Stomach (tissue), 9 donors: ENCODE measurements around the gene ATL2. TPM values are rescaled to one million over a fixed set of nuclear protein-coding genes. Genes with fewer than 3 reads are reported as not detected.

Experiments
- DNase-seq, 2 donors: peaks; one replicate each; pipeline versions ENCODE4 v3.0.0 to v3.0.0-alpha.2; 2013 to 2019
- H3K27ac ChIP-seq, 5 donors: fragments of 200-600 bp in 4 of 5; sonication (generic) in 4 of 5; one replicate each; pipeline ENCODE4 v1.5.1; 2013 to 2019; ENCODE audit warnings: mild to moderate bottlenecking in 1 of 5, moderate library complexity in 1 of 5
- H3K27me3 ChIP-seq, 3 donors: fragments of 200-600 bp; sonication (generic); one replicate each; pipeline ENCODE4 v1.5.1; 2017 to 2019; ENCODE audit warnings: mixed run types in 1 of 3
- H3K36me3 ChIP-seq, 4 donors: fragments of 200-600 bp; sonication (generic); 1 replicate in 3 of 4; 2 replicates in 1 of 4; pipeline ENCODE4 v1.5.1; 2016 to 2019
- H3K4me1 ChIP-seq, 4 donors: fragments of 200-600 bp; sonication (generic); one replicate each; pipeline ENCODE4 v1.5.1; 2016 to 2019
- H3K4me3 ChIP-seq, 4 donors: fragments of 200-600 bp; sonication (generic) in 3 of 4; one replicate each; pipeline ENCODE4 v1.5.1; 2016 to 2019; ENCODE audit warnings: mild to moderate bottlenecking in 1 of 4
- H3K9me3 ChIP-seq, 4 donors: fragments of 200-600 bp; sonication (generic); one replicate each; pipeline ENCODE4 v1.5.1; 2016 to 2019
- CTCF ChIP-seq, 7 experiments: fragments of 450-650 bp in 4 of 7; fragments of 200-600 bp in 3 of 7; sonication (generic) in 3 of 7; IDR thresholded peaks; one replicate each; pipeline ENCODE4 v1.5.1; 2016 to 2019; ENCODE audit warnings: antibody characterized with exemption in 7 of 7, control low read depth in 2 of 7, mild to moderate bottlenecking in 1 of 7
- EP300 ChIP-seq: sonication (generic); formaldehyde crosslinking; IDR thresholded peaks from one replicate; pipeline ENCODE4 v1.6.1; 2017; ENCODE audit warnings: antibody characterized with exemption
- POLR2A ChIP-seq, 4 donors: fragments of 450-650 bp; IDR thresholded peaks; one replicate each; pipeline ENCODE4 v1.6.1; 2016; ENCODE audit warnings: antibody characterized with exemption in 4 of 4, control low read depth in 2 of 4, mild to moderate bottlenecking in 1 of 4, moderate library complexity in 1 of 4
- POLR2AphosphoS5 ChIP-seq, 3 donors: sonication (generic); formaldehyde crosslinking; IDR thresholded peaks; one replicate each; pipeline ENCODE4 v1.6.1; 2016; ENCODE audit warnings: antibody characterized with exemption in 3 of 3
- WGBS, 5 donors: extraction: QIAGEN DNeasy Blood & Tissue Kit in 3 of 5; methylation state at CpG; one replicate each; pipeline versions ENCODE4 v1.1.5 to v1.1.7; 2013 to 2018; 5-methylcytosine and 5-hydroxymethylcytosine counted together
- intact Hi-C: fragments of 100-400 bp; cut with DNase I; formaldehyde crosslinking; loops from one replicate; pipeline ENCODE4 v1.15.1; 2023; ENCODE audit warnings: low total_unique reads
- polyA plus RNA-seq, 3 donors: library from polyadenylated mRNA; stranded (reverse); fragments of 200-250 nt; gene quantifications; one replicate each; pipeline ENCODE4 v1.2.3, GENCODE V29; 2013
- total RNA-seq, 5 donors: library from RNA; depleted of rRNA; stranded (reverse); fragments of >200 nt; gene quantifications; one replicate each; pipeline versions ENCODE4 v1.1.0 to v1.2.3, GENCODE V29; 2014 to 2016
- donor health status: healthy with polysubstance abuse.
- donor health status: Bipolar disorder and iron deficiency.
- donor health status: healthy.

The ATL2 gene
- total and polyA plus RNA-seq, 8 donors: 8.4 to 462 (median 64.2) TPM

- Histone ChIP-seq H3K9me3 (no peaks in the 10 kb centered on the region), H3K27me3 (no peaks in the 10 kb centered on the region), H3K27ac (no peak overlapping the region), H3K4me3 (no peak overlapping the region), H3K36me3 (no peaks in the 10 kb centered on the region), H3K4me1 (peaks cover 0 to 9% (median 0%) of the 10 kb centered on the region in 4 donors)
- no peak for DNase-seq
- TF ChIP-seq POLR2AphosphoS5 (IDR thresholded peaks at IDR 0.05) (no peak), POLR2A (IDR thresholded peaks at IDR 0.05) (no peak), EP300 (no peak), CTCF (IDR thresholded peaks at IDR 0.05) (no peak)
- intact Hi-C loops: no loop called here
- WGBS, 5 donors: 80 to 88% (median 85%) methylated on average over 3 of the region's 3 CpGs
Observed at GRCh38 chr2:38271697-38272096, 105.4 kb downstream of the ATL2 start.

GRCh38 chr2:38269421-38269820 is 107.7 kb downstream of the ATL2 start:
- intact Hi-C loops: no loop called here
- no peak overlapping the region for H3K27ac ChIP-seq
- no peak overlapping the region for H3K4me3 ChIP-seq
- no peak for DNase-seq
- no peaks in the 10 kb centered on the region for H3K36me3 ChIP-seq
- peaks cover 0 to under 1% (median 0%) of the 10 kb centered on the region in 4 donors for H3K4me1 ChIP-seq
- H3K9me3 ChIP-seq: no peaks in the 10 kb centered on the region
- no peaks in the 10 kb centered on the region for H3K27me3 ChIP-seq
- TF ChIP-seq EP300: no peak
- no peak for TF ChIP-seq POLR2A (IDR thresholded peaks at IDR 0.05)
- no peak for TF ChIP-seq POLR2AphosphoS5 (IDR thresholded peaks at IDR 0.05)
- no peak for TF ChIP-seq CTCF (IDR thresholded peaks at IDR 0.05)
- 94 to 100% (median 97%) methylated on average over 1 of the region's 1 CpG for WGBS, 5 donors

- Histone ChIP-seq H3K4me1 (peaks cover 0 to 2% (median 0%) of the 10 kb centered on the region in 4 donors), H3K27ac (no peak overlapping the region), H3K27me3 (no peaks in the 10 kb centered on the region), H3K4me3 (no peak overlapping the region), H3K36me3 (no peaks in the 10 kb centered on the region), H3K9me3 (no peaks in the 10 kb centered on the region)
- TF ChIP-seq CTCF (IDR thresholded peaks at IDR 0.05): no peak
- TF ChIP-seq POLR2A (IDR thresholded peaks at IDR 0.05): no peak
- no peak for TF ChIP-seq POLR2AphosphoS5 (IDR thresholded peaks at IDR 0.05)
- TF ChIP-seq EP300: no peak
- WGBS, 5 donors: 92 to 97% (median 96%) methylated on average over 3 of the region's 3 CpGs
- no peak for DNase-seq
- intact Hi-C loops: no loop called here
Observed at GRCh38 chr2:38268691-38269327, 108.3 kb downstream of the ATL2 start.

- no peaks in the 10 kb centered on the region for H3K27me3 ChIP-seq
- H3K27ac ChIP-seq: no peak overlapping the region
- peaks cover 0 to 2% (median 0%) of the 10 kb centered on the region in 4 donors for H3K4me1 ChIP-seq
- intact Hi-C loops: no loop called here
- H3K9me3 ChIP-seq: no peaks in the 10 kb centered on the region
- H3K4me3 ChIP-seq: no peak overlapping the region
- H3K36me3 ChIP-seq: no peaks in the 10 kb centered on the region
- DNase-seq: no peak
- WGBS, 5 donors: 83 to 100% (median 95%) methylated on average over 2 of the region's 2 CpGs
- TF ChIP-seq POLR2AphosphoS5 (IDR thresholded peaks at IDR 0.05) (no peak), EP300 (no peak), CTCF (IDR thresholded peaks at IDR 0.05) (no peak), POLR2A (IDR thresholded peaks at IDR 0.05) (no peak)
Observed at GRCh38 chr2:38268001-38268400, 109.1 kb downstream of the ATL2 start.
